K562 (cell line): ENCODE measurements around the gene EFCAB13. TPM values are rescaled to one million over a fixed set of nuclear protein-coding genes. Genes with fewer than 3 reads are reported as not detected.

Experiments
- ATAC-seq: fragments of 200-7000 bp; cut with Tn5 transposase; 3 replicates; pipeline ENCODE4 v1.9.1; 2020; ENCODE audit warnings: moderate library complexity
- BruUV-seq: library from RNA; stranded (reverse); fragments of 400-500 nt; replicated peaks from 2 replicates; lab custom pipeline; 2021; lab: Mats Ljungman, UMichigan
- CTCF ChIA-PET: fragments of 300-600 bp; formaldehyde crosslinking; extraction: SDS; loops from one replicate; lab custom pipeline; 2021; ENCODE audit warnings: low intra/inter-chr PET ratio; lab: Yijun Ruan, JAX
- POLR2A ChIA-PET: fragments of 300-600, 350-650 bp; sonication (Branson Sonifier 250); formaldehyde crosslinking; extraction: SDS; loops from one replicate; lab custom pipeline; 2021; ENCODE audit warnings: antibody characterized with exemption, inconsistent platforms; lab: Yijun Ruan, JAX
- DNase-seq, 4 experiments: peaks; one replicate each; pipeline versions ENCODE4 v3.0.0 to v3.0.0-alpha.2; 2011 to 2018; ENCODE audit warnings: low spot score in 3 of 4, mixed read lengths in 3 of 4; ENCODE audit errors: extremely low read depth in 1 of 4
- FAIRE-seq: peaks from 2 replicates; lab custom pipeline; 2011; peaks lifted over from hg19 to GRCh38; lab: Jason Lieb, UNC
- H2AFZ ChIP-seq: 2 replicates; pipeline ENCODE4 v1.6.0; 2011; ENCODE audit warnings: low read depth, low read length, control low read depth, inconsistent platforms
- H3K27ac ChIP-seq: fragments of 200-600 bp; 3 replicates; pipeline ENCODE4 v1.8.0; 2011; ENCODE audit warnings: low read depth, mild to moderate bottlenecking, control low read depth, inconsistent platforms, low read length, moderate library complexity, mixed read lengths; ENCODE audit errors: extremely low read depth
- H3K27me3 ChIP-seq, 2 experiments: fragments of 300-600 bp in 1 of 2; 2 replicates in 1 of 2; 3 replicates in 1 of 2; pipeline versions ENCODE4 v1.6.0 to v1.8.0; 2011; ENCODE audit warnings: inconsistent platforms in 2 of 2, low read length in 2 of 2, mild to moderate bottlenecking in 1 of 2, mixed read lengths in 1 of 2, moderate library complexity in 1 of 2; ENCODE audit not compliant: control insufficient read depth in 2 of 2, insufficient read depth in 2 of 2
- H3K36me3 ChIP-seq: fragments of 300-600 bp; 3 replicates; pipeline ENCODE4 v1.8.0; 2011; ENCODE audit warnings: mild to moderate bottlenecking, low read length, inconsistent platforms; ENCODE audit not compliant: control insufficient read depth, insufficient read depth
- H3K4me1 ChIP-seq, 2 experiments: fragments of 200-600 bp in 1 of 2; replicated peaks in 1 of 2; 2 replicates in 1 of 2; 3 replicates in 1 of 2; pipeline versions ENCODE4 v1.5.1 to v1.8.0; 2011; ENCODE audit warnings: inconsistent platforms in 2 of 2, low read length in 2 of 2, mild to moderate bottlenecking in 1 of 2, mixed read lengths in 1 of 2, moderate library complexity in 1 of 2; ENCODE audit not compliant: control insufficient read depth in 2 of 2, insufficient read depth in 2 of 2
- H3K4me2 ChIP-seq: 2 replicates; pipeline ENCODE4 v1.6.1; 2011; ENCODE audit warnings: low read length, control low read depth, inconsistent platforms, mixed read lengths; ENCODE audit not compliant: insufficient read depth
- H3K4me3 ChIP-seq: fragments of 200-600 bp; sonication (generic), shearing (Covaris generic); 2 replicates; pipeline ENCODE4 v1.5.1; 2016; ENCODE audit warnings: control low read depth, inconsistent platforms
- H3K79me2 ChIP-seq: fragments of 200-600 bp; 3 replicates; pipeline ENCODE4 v1.8.0; 2011; ENCODE audit warnings: low read length, inconsistent platforms; ENCODE audit not compliant: control insufficient read depth, insufficient read depth
- H3K9ac ChIP-seq, 2 experiments: 2 replicates each; pipeline versions ENCODE4 v1.6.0 to v1.6.1; 2011; ENCODE audit warnings: low read depth in 2 of 2, low read length in 2 of 2, control low read depth in 1 of 2, inconsistent platforms in 1 of 2, mild to moderate bottlenecking in 1 of 2, mixed read lengths in 1 of 2; ENCODE audit not compliant: insufficient read depth in 1 of 2
- H3K9me1 ChIP-seq: one replicate; pipeline ENCODE4 v1.6.0; 2011; ENCODE audit warnings: inconsistent platforms, mild to moderate bottlenecking, low read length, moderate library complexity; ENCODE audit not compliant: control insufficient read depth, insufficient read depth
- H3K9me3 ChIP-seq: replicated peaks from 2 replicates; pipeline ENCODE4 v1.5.1; 2011; ENCODE audit warnings: low read depth, low read length, inconsistent platforms; ENCODE audit not compliant: control insufficient read depth, insufficient read depth
- H4K20me1 ChIP-seq: replicated peaks from 2 replicates; pipeline ENCODE4 v1.6.1; 2011; ENCODE audit warnings: low read length, inconsistent platforms, mixed read lengths; ENCODE audit not compliant: control insufficient read depth, insufficient read depth
- CREBBP ChIP-seq: IDR thresholded peaks from one replicate; pipeline ENCODE4 v1.6.1; 2012; ENCODE audit warnings: low read depth, mild to moderate bottlenecking, control low read depth, inconsistent platforms, low read length
- MTA3 ChIP-seq: fragments of 450-650 bp; formaldehyde crosslinking; IDR thresholded peaks from 2 replicates; pipeline ENCODE4 v1.6.1; 2017; ENCODE audit warnings: mild to moderate bottlenecking, borderline replicate concordance
- PHF8 ChIP-seq: fragments of 200-600 bp; sonication (generic); IDR thresholded peaks from 2 replicates; pipeline ENCODE4 v1.6.1; 2012; ENCODE audit warnings: mixed run types, mild to moderate bottlenecking, inconsistent platforms, low read length, moderate library complexity, borderline replicate concordance
- RBM14 ChIP-seq: fragments of 200-400 bp; formaldehyde crosslinking; IDR thresholded peaks from 2 replicates; pipeline ENCODE4 v1.6.1; 2018; ENCODE audit warnings: low read depth, mild to moderate bottlenecking, low read length, moderate library complexity, borderline replicate concordance; ENCODE audit not compliant: insufficient read depth
- RBM17 ChIP-seq: fragments of 200-400 bp; formaldehyde crosslinking; IDR thresholded peaks from 2 replicates; pipeline ENCODE4 v1.6.1; 2017; ENCODE audit warnings: low read depth, mild to moderate bottlenecking, low read length, borderline replicate concordance
- SP2 ChIP-seq: IDR thresholded peaks from 2 replicates; pipeline ENCODE4 v1.6.1; 2011; ENCODE audit warnings: mild to moderate bottlenecking, low read depth, low read length, moderate library complexity; ENCODE audit not compliant: poor library complexity, severe bottlenecking; ENCODE audit errors: extremely low read depth
- WGBS: fragments of 100-300 bp; shearing (Covaris generic); methylation state at CpG from one replicate; pipeline ENCODE4 v1.1.6; 2016; ENCODE audit warnings: low coverage, mixed read lengths; ENCODE audit not compliant: insufficient coverage; ENCODE audit errors: missing lambda C conversion rate; 5-methylcytosine and 5-hydroxymethylcytosine counted together
- in situ Hi-C: fragments of 300-500 bp; cut with MboI; formaldehyde crosslinking; loops from 4 replicates; pipeline ENCODE4 v1.15.0; 2018; ENCODE audit warnings: inconsistent platforms, mixed read lengths
- intact Hi-C: fragments of 100-400 bp; cut with micrococcal nuclease; formaldehyde crosslinking; loops from 2 replicates; pipeline ENCODE4 v1.14.2; 2022
- polyA plus RNA-seq, 8 experiments: library from polyadenylated mRNA; depleted of rRNA in 4 of 8; stranded (reverse) in 5 of 8; unstranded in 3 of 8; fragments of >200 nt; fragmentation: Nextera tagmentation in 2 of 8; fragmentation: Illumina TruSeq in 1 of 8; extraction: Ambion mirVana in 2 of 8; extraction: Trizol in 1 of 8; gene quantifications; 2 replicates each; pipeline versions ENCODE4 v1.2.1 to v1.2.3, GENCODE V29; 2011 to 2014; ENCODE audit warnings: inconsistent platforms in 1 of 8, missing spikeins in 1 of 8
- total RNA-seq, 7 experiments: library from RNA; depleted of rRNA in 6 of 7; stranded (reverse); fragments of >200 nt in 6 of 7; fragmentation: Illumina TruSeq in 2 of 7; extraction: Trizol in 2 of 7; gene quantifications; 2 replicates each; pipeline versions ENCODE4 v1.2.1 to v1.2.3, GENCODE V29; 2011 to 2021; ENCODE audit warnings: low replicate concordance in 1 of 7
- TF ChIP-seq, protein P1 (sequence below): fragments of 450-650 bp; IDR thresholded peaks from one replicate; pipeline ENCODE4 v1.6.1; 2018; ENCODE audit warnings: mild to moderate bottlenecking, moderate library complexity; ENCODE audit not compliant: partially characterized antibody

EFCAB13 gene
- total and polyA plus RNA-seq, 9 of the 15 experiments (the other 6 are each of a cell fraction or from before 2014, with no cell fraction given), result 0.32 to 1.3 (median 0.95) TPM

DNA sequence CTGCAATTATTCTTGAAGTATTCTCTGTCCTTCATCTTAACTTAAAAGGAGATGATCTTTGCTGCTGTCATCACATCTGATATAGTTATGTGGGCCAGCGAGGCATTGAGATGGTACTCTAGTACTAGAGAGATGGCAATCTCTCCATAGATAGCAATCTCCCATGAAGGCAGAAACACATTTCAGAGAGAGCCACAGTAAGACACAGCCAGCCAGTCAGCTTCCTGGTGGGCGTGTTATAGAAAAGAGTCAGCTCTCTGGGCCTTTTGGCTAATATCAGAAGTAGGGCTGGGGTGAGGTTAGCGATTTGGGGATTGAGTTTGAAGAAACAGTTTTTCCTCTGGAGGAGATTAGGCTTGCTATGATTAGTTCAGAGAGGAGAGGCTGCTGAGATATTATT, 22.6 kb upstream of the EFCAB13 start (continued):
- TF ChIP-seq, protein P1, sequence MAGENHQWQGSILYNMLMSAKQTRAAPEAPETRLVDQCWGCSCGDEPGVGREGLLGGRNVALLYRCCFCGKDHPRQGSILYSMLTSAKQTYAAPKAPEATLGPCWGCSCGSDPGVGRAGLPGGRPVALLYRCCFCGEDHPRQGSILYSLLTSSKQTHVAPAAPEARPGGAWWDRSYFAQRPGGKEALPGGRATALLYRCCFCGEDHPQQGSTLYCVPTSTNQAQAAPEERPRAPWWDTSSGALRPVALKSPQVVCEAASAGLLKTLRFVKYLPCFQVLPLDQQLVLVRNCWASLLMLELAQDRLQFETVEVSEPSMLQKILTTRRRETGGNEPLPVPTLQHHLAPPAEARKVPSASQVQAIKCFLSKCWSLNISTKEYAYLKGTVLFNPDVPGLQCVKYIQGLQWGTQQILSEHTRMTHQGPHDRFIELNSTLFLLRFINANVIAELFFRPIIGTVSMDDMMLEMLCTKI, result no peak
- no peak for TF ChIP-seq SP2

DNA sequence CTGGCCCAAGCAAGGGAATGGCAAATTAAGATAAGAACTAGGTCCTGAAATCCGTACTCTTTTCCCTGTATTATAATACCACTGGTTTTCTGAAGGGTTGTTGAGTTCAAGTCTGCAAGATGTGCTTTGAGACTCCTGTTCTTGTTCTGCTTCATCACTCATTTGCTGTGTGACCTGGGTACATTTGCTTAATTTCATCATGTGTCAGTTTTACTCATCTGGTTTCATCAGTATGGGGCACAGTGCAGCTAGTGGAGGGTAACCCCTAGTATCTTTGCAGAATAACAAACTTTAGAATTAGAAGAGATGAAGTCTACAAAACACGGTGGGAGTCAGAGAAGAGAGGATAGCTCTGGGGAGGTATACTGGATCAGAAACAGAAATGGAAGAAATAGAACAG, 21.9 kb upstream of the EFCAB13 start:
- Histone ChIP-seq H3K79me2 (no peaks in the 10 kb centered on the region), H3K4me1 (peaks cover 4 to 24% of the 10 kb centered on the region in 2 experiments), H3K27ac (no peak overlapping the region), H4K20me1 (no peaks in the 10 kb centered on the region), H3K36me3 (no peaks in the 10 kb centered on the region), H2AFZ (no peak overlapping the region), H3K9me1 (no peaks in the 10 kb centered on the region), H3K27me3 (no peaks in the 10 kb centered on the region), H3K9me3 (no peaks in the 10 kb centered on the region), H3K9ac (no peak overlapping the region), H3K4me2 (no peak overlapping the region), H3K4me3 (no peak overlapping the region)
- TF ChIP-seq RBM17, result no peak
- no peak for TF ChIP-seq MTA3
- no peak for TF ChIP-seq PHF8
- TF ChIP-seq CREBBP, result no peak
- no peak for TF ChIP-seq RBM14
- 27% methylated on average over 2 of the region's 2 CpGs for WGBS
- CTCF ChIA-PET, result no interaction called here
- in situ Hi-C loops, result no loop called here
- FAIRE-seq (peak; percentile 63), DNase-seq (no peak), ATAC-seq (no peak)
- POLR2A ChIA-PET, result interaction anchor here (0.9 to 4.0 kb wide), 3 partner anchors 9 to 11 kb away, joined by 3 to 18 read pairs (median 4); no protein-coding TSS in a partner anchor
- intact Hi-C loops, result no loop called here
- BruUV-seq, result no TSS peak
